HepG2 (cell line): ENCODE results near the gene EPHA1. TPM values are rescaled to one million over a fixed set of nuclear protein-coding genes. Genes with fewer than 3 reads are reported as not detected.

Experiments used
- ATAC-seq: fragments of 200-7000 bp; cut with Tn5 transposase; 3 replicates; pipeline ENCODE4 v1.9.1; 2020; ENCODE audit warnings: mild to moderate bottlenecking, moderate library complexity
- BruUV-seq: library from RNA; stranded (reverse); fragments of 400-500 nt; replicated peaks from 2 replicates; lab custom pipeline; 2021; lab: Mats Ljungman, UMichigan
- CTCF ChIA-PET: fragments of 300-600 bp; formaldehyde crosslinking; extraction: SDS; loops from one replicate; lab custom pipeline; 2021; ENCODE audit warnings: low total read pairs, inconsistent platforms, low intra/inter-chr PET ratio; lab: Yijun Ruan, JAX
- POLR2A ChIA-PET: fragments of 350-600 bp; sonication (Branson Sonifier 250); formaldehyde crosslinking; loops from one replicate; lab custom pipeline; 2020; ENCODE audit warnings: antibody characterized with exemption, inconsistent platforms; lab: Yijun Ruan, JAX
- DNase-seq: peaks from one replicate; pipeline ENCODE4 v3.0.0-alpha.2; 2015; ENCODE audit warnings: low spot score
- FAIRE-seq: peaks from 3 replicates; lab custom pipeline; 2011; peaks lifted over from hg19 to GRCh38; lab: Jason Lieb, UNC
- H2AFZ ChIP-seq: one replicate; pipeline ENCODE4 v1.6.1; 2011; ENCODE audit warnings: low read length, inconsistent platforms
- H3K27ac ChIP-seq: fragments of 300-600 bp; 3 replicates; pipeline ENCODE4 v1.8.0; 2011; ENCODE audit warnings: mixed run types, mild to moderate bottlenecking, mixed read lengths, low read length, inconsistent platforms; ENCODE audit not compliant: insufficient read depth; ENCODE audit errors: extremely low read length
- H3K27me3 ChIP-seq, 2 experiments: fragments of 200-600 bp in 1 of 2; 2 replicates in 1 of 2; 3 replicates in 1 of 2; pipeline versions ENCODE4 v1.6.0 to v1.8.0; 2011; ENCODE audit warnings: low read length in 2 of 2, mild to moderate bottlenecking in 2 of 2, moderate library complexity in 2 of 2, inconsistent platforms in 1 of 2; ENCODE audit not compliant: insufficient read depth in 2 of 2, control insufficient read depth in 1 of 2
- H3K36me3 ChIP-seq, 2 experiments: fragments of 200-600 bp in 1 of 2; replicated peaks in 1 of 2; 2 replicates in 1 of 2; 3 replicates in 1 of 2; pipeline versions ENCODE4 v1.5.1 to v1.8.0; 2011; ENCODE audit warnings: low read length in 2 of 2, inconsistent platforms in 1 of 2; ENCODE audit not compliant: insufficient read depth in 2 of 2, control insufficient read depth in 1 of 2
- H3K4me1 ChIP-seq: 2 replicates; pipeline ENCODE4 v1.5.1; 2012; ENCODE audit warnings: low read length, inconsistent platforms; ENCODE audit not compliant: insufficient read depth
- H3K4me2 ChIP-seq: 2 replicates; pipeline ENCODE4 v1.6.0; 2011; ENCODE audit warnings: low read depth, low read length, inconsistent platforms
- H3K4me3 ChIP-seq, 3 experiments: fragments of 200-600 bp in 1 of 3; sonication (generic), shearing (Covaris generic) in 1 of 3; replicated peaks in 1 of 3; 2 replicates each; pipeline ENCODE4 v1.5.1; 2011 to 2016; ENCODE audit warnings: low read length in 3 of 3, inconsistent platforms in 2 of 3, low read depth in 2 of 3, mild to moderate bottlenecking in 2 of 3, control low read depth in 1 of 3, mixed read lengths in 1 of 3; ENCODE audit not compliant: insufficient read depth in 1 of 3
- H3K79me2 ChIP-seq: one replicate; pipeline ENCODE4 v1.6.1; 2011; ENCODE audit warnings: low read length, inconsistent platforms; ENCODE audit not compliant: insufficient read depth
- H3K9ac ChIP-seq: 2 replicates; pipeline ENCODE4 v1.6.0; 2011; ENCODE audit warnings: mild to moderate bottlenecking, low read depth, low read length, inconsistent platforms; ENCODE audit not compliant: insufficient read depth
- H3K9me3 ChIP-seq: 2 replicates; pipeline ENCODE4 v1.5.1; 2012; ENCODE audit warnings: mild to moderate bottlenecking, low read length
- H4K20me1 ChIP-seq: 2 replicates; pipeline ENCODE4 v1.6.0; 2011; ENCODE audit warnings: inconsistent platforms, mild to moderate bottlenecking, low read length, moderate library complexity; ENCODE audit not compliant: insufficient read depth
- NCOA5 ChIP-seq: sonication (generic); formaldehyde crosslinking; IDR thresholded peaks from 2 replicates; pipeline ENCODE4 v1.4.0; 2020; ENCODE audit warnings: missing genetic modification reagents
- ZBTB33 ChIP-seq: sonication (generic); formaldehyde crosslinking; IDR thresholded peaks from 2 replicates; pipeline ENCODE4 v1.4.0; 2020; ENCODE audit warnings: missing genetic modification reagents
- ZFP36 ChIP-seq: fragments of 150-350 bp; IDR thresholded peaks from 2 replicates; pipeline ENCODE4 v1.6.1; 2018; ENCODE audit warnings: borderline replicate concordance, low read length, low read depth; ENCODE audit not compliant: partially characterized antibody
- WGBS: methylation state at CpG from one replicate; pipeline ENCODE4 v1.1.6; 2017; ENCODE audit warnings: low lambda C conversion rate; 5-methylcytosine and 5-hydroxymethylcytosine counted together
- in situ Hi-C: cut with HindIII; loops from 2 replicates; pipeline ENCODE4 v1.10.0; 2017; ENCODE audit warnings: low pct_unique_long_range_greater_than_20kb; ENCODE audit not compliant: extremely low pct_ligation_motif_present
- intact Hi-C: fragments of 100-400 bp; cut with micrococcal nuclease; formaldehyde crosslinking; loops from one replicate; pipeline ENCODE4 v1.10.0; 2022; ENCODE audit not compliant: unreplicated experiment
- polyA plus RNA-seq, 8 experiments: library from polyadenylated mRNA; depleted of rRNA in 3 of 8; stranded (reverse) in 7 of 8; unstranded in 1 of 8; fragments of >200 nt; fragmentation: Illumina TruSeq in 4 of 8; extraction: Trizol in 4 of 8; gene quantifications; 2 replicates each; pipeline versions ENCODE4 v1.2.1 to v1.2.3, GENCODE V29; 2011 to 2016; ENCODE audit warnings: low read depth in 4 of 8, missing spikeins in 1 of 8, mixed read lengths in 1 of 8; ENCODE audit not compliant: insufficient read depth in 1 of 8
- total RNA-seq, 5 experiments: library from RNA; depleted of rRNA; stranded (reverse); fragments of >200 nt; fragmentation: Illumina TruSeq; extraction: Trizol; gene quantifications; 2 replicates each; pipeline ENCODE4 v1.2.3, GENCODE V29; 2016; ENCODE audit warnings: low read depth in 1 of 5

EPHA1 gene
- total and polyA plus RNA-seq, 2 of the 13 experiments (the other 11 are each of a cell fraction or from before 2014, with no cell fraction given), result 4.6 to 17.1 TPM

- TF ChIP-seq ZBTB33 (CRISPR knock-in tag), result peak; percentile 86
- TF ChIP-seq ZFP36, result no peak
Measured at GRCh38 chr7:143373255-143373794, 35.3 kb downstream of the EPHA1 start (continued).

GRCh38 chr7:143372070-143372469 is 36.6 kb downstream of the EPHA1 start:
- CTCF ChIA-PET, result no interaction called here

More at GRCh38 chr7:143372070-143372469, 36.6 kb downstream of the EPHA1 start:
- ATAC-seq, result peak; percentile 39; the same call in 2 of the 3 replicates
- Histone ChIP-seq H3K27ac (no peak overlapping the region), H3K4me1 (peaks cover 18% of the 10 kb centered on the region; the same call in 1 of the 2 replicates), H3K4me3 (no peak overlapping the region), H3K79me2 (no peaks in the 10 kb centered on the region), H3K9ac (no peak overlapping the region), H3K9me3 (no peaks in the 10 kb centered on the region), H3K36me3 (no peaks in the 10 kb centered on the region), H3K4me2 (no peak overlapping the region), H4K20me1 (no peaks in the 10 kb centered on the region), H3K27me3 (peaks cover 0 to 12% of the 10 kb centered on the region in 2 experiments; a peak in 2 of 5 replicates), H2AFZ (no peak overlapping the region)
- no peak for FAIRE-seq
- WGBS, result 21% methylated on average over 4 of the region's 4 CpGs
- POLR2A ChIA-PET, result no interaction called here
- intact Hi-C loops (no loop called here), in situ Hi-C loops (no loop called here)
- BruUV-seq, result no TSS peak
- TF ChIP-seq NCOA5 (CRISPR knock-in tag), result no peak
- no peak for DNase-seq
